Left renal cortex interstitium (tissue), 4 donors: Measurements from ENCODE around the gene OR2L8. TPM values are rescaled to one million over a fixed set of nuclear protein-coding genes. Genes with fewer than 3 reads are reported as not detected.

ENCODE experiments used
- DNase-seq, 4 donors: peaks; one replicate each; pipeline ENCODE4 v3.0.0-alpha.2; 2013; ENCODE audit warnings: low read depth in 4 of 4, low spot score in 2 of 4, missing footprints in 1 of 4
- polyA plus RNA-seq, 4 donors: library from polyadenylated mRNA; unstranded; fragments of 120-200 nt; gene quantifications; one replicate each; pipeline ENCODE4 v1.2.1, GENCODE V29; 2013; ENCODE audit not compliant: insufficient read length in 4 of 4

Gene OR2L8
- polyA plus RNA-seq, 4 donors: not detected

- DNase-seq: no peak
Measured at GRCh38 chr1:247966532-247967204, 18.0 kb downstream of the OR2L8 start.

- DNase-seq: no peak
Measured at GRCh38 chr1:247992986-247993385, 44.3 kb downstream of the OR2L8 start.

DNA sequence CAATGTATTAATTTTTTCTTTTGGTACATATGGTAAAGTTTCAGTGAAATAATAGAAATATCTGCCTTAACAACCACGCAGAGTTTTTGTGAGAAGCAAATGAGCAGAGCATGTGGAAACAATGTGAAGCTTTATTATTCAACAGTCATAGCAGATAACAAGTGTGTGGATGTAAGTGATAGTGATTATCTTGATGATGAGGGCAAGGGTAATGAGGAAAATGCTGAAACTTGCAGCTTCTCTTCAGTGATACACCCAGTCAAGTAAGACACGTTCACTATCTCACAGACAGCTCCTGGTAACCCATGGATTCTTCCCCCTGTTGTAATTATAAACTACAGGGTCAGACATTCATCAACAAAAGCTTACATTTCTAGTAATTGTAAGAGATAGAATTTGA, 50.2 kb downstream of the OR2L8 start:
- no peak for DNase-seq

Other genes starting within 250 kb of the OR2L8 start
- gene OR6F1, start 232.2 kb upstream of the OR2L8 start, polyA plus RNA-seq: not detected
- gene OR14K1, start 210.2 kb upstream of the OR2L8 start, polyA plus RNA-seq: not detected
- gene OR14A2, start 200.7 kb upstream of the OR2L8 start, polyA plus RNA-seq: not detected
- under 1 TPM in 1 of 4 donors, not detected in 3; 0.08 TPM for gene OR1C1, start 188.3 kb upstream of the OR2L8 start, polyA plus RNA-seq
- not detected for gene OR14A16, start 124.7 kb upstream of the OR2L8 start, polyA plus RNA-seq
- gene OR11L1, start 107.0 kb upstream of the OR2L8 start, polyA plus RNA-seq: not detected
- gene TRIM58, start 91.7 kb upstream of the OR2L8 start, polyA plus RNA-seq: 1 to 10 TPM; 1.2 to 1.7 (median 1.7) TPM
- gene OR2W3, start 53.3 kb upstream of the OR2L8 start, polyA plus RNA-seq: under 1 TPM; 0.14 to 0.36 (median 0.24) TPM
- gene OR2T8, start 28.6 kb upstream of the OR2L8 start, polyA plus RNA-seq: not detected
- gene OR2AJ1, start 24.0 kb upstream of the OR2L8 start, polyA plus RNA-seq: not detected
- gene OR2AK2, start 16.4 kb downstream of the OR2L8 start, polyA plus RNA-seq: not detected
- not detected for gene OR2L5, start 64.8 kb downstream of the OR2L8 start, polyA plus RNA-seq
- under 1 TPM; 0.05 to 0.14 (median 0.08) TPM for gene OR2L2, start 81.2 kb downstream of the OR2L8 start, polyA plus RNA-seq
- not detected for gene OR2L3, start 98.0 kb downstream of the OR2L8 start, polyA plus RNA-seq
- gene OR2L13, start 146.3 kb downstream of the OR2L8 start, polyA plus RNA-seq: under 1 TPM in 1 of 4 donors, not detected in 3; 0.10 TPM
- not detected for gene OR2M5, start 196.3 kb downstream of the OR2L8 start, polyA plus RNA-seq
- not detected for gene OR2M2, start 226.0 kb downstream of the OR2L8 start, polyA plus RNA-seq
- gene OR2M3, start 248.4 kb downstream of the OR2L8 start, polyA plus RNA-seq: under 1 TPM in 3 of 4 donors, not detected in 1; 0.02 to 0.08 (median 0.03) TPM